AML-193 (cell line): ENCODE data around the gene HIC2.
"Not testable (repeated sequence)": the region's sequence is repeated elsewhere in the genome, so short reads cannot be mapped to it uniquely, and the experiment has no call there.

Experiments
- DNase-seq, 2 experiments: peaks; one replicate each; lab custom pipeline; 2025; lab: John Stamatoyannopoulos, UW

The HIC2 gene

DNA sequence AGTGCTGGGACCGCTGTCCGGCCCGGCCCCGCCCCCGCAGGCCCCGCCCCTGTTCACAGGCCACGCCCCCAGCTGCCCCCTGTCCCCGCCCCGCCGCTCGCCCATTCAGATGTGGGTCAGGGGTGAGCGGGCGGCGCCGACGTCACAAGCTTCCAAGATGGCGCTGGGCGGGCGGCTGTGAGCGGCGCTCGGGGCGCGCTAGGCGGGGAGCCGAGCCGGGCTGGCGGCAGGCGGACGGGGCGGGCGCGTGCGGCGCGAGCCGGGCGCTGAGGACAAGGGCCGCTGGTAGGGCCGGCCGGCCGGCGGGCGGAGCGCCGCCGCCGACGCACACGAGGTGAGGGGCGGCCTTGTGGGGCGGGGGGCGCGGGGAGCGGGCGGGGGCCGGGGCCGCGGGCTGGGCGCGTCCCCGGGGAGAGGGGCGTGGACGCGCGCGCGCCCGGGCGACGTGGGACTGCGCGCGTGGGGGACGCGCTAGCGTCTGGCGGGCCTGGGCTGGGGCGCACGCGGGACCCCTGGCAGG is at the start of gene HIC2:
Gene HIC2, plus strand, starts transcription at position 145 of the 520 bp plus-strand sequence. CDS start 25,461 bp downstream, outside the sequence.
- DNase-seq, result not testable (repeated sequence)

DNA sequence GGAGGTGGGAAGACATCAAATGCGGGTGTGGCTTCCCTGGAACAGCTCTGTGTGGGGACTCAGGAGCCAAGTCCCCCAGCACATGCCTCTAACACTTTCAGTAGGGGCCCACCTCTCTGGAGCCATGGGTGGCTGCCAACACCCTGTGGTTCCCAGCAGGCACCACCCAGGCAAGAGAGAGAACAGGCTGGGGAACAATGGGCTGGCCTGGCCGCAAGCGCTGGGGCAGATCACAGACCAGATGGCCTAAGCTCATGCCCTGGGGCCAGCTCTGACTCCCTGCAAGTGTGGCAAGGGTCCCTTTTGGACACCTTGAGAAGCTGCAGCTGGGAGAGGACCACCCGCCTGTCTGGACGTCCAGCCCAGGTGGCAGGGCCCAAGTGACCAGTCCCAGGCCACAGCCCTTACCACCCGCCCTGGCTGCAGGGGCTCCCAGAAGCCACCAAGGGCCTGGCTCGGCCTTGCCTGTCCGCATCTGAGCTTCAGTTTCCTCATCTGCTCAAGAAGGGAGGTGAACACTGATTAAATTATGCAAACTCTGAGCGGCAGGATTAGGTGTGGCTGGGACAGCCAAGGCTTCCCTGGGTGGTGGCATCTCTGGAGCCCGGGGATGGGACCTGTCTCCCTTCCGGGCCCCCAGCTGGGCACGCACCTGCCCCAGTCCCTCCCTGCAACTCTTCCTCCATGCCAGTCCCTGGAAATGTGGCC is 48.4 kb upstream of the HIC2 start:
- not testable (repeated sequence) for DNase-seq

- DNase-seq, result not testable (repeated sequence)
These were observed 41.3 kb upstream of the HIC2 start for GRCh38 chr22:21375880-21376279.

DNA sequence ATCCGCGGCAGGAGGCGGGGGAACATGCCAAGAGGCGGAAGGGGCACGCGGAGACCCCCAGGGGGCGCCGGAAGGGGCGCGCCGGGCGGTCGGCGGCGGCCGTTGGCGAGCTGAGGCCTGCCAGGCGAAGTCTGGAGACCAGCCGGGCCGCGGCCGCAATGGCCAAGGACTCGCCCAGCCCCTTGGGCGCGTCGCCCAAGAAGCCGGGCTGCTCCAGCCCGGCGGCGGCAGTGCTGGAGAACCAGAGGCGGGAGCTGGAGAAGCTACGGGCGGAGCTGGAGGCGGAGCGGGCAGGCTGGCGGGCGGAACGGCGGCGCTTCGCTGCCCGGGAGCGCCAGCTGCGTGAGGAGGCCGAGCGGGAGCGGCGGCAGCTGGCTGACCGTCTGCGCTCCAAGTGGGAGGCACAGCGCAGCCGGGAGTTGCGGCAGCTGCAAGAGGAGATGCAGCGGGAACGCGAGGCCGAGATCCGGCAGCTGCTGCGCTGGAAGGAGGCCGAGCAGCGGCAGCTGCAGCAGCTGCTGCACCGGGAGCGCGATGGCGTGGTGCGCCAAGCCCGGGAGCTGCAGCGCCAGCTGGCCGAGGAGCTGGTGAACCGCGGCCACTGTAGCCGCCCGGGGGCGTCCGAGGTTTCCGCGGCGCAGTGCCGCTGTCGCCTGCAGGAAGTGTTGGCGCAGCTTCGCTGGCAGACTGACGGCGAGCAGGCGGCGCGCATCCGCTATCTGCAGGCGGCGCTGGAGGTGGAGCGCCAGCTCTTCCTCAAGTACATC is 33.3 kb upstream of the HIC2 start, which contains the start of gene RIMBP3B:
Gene RIMBP3B, plus strand, starts transcription at position 51 of the 767 bp plus-strand sequence. Its CDS starts 108 bp downstream, at position 159.
- DNase-seq, result not testable (repeated sequence)

DNA sequence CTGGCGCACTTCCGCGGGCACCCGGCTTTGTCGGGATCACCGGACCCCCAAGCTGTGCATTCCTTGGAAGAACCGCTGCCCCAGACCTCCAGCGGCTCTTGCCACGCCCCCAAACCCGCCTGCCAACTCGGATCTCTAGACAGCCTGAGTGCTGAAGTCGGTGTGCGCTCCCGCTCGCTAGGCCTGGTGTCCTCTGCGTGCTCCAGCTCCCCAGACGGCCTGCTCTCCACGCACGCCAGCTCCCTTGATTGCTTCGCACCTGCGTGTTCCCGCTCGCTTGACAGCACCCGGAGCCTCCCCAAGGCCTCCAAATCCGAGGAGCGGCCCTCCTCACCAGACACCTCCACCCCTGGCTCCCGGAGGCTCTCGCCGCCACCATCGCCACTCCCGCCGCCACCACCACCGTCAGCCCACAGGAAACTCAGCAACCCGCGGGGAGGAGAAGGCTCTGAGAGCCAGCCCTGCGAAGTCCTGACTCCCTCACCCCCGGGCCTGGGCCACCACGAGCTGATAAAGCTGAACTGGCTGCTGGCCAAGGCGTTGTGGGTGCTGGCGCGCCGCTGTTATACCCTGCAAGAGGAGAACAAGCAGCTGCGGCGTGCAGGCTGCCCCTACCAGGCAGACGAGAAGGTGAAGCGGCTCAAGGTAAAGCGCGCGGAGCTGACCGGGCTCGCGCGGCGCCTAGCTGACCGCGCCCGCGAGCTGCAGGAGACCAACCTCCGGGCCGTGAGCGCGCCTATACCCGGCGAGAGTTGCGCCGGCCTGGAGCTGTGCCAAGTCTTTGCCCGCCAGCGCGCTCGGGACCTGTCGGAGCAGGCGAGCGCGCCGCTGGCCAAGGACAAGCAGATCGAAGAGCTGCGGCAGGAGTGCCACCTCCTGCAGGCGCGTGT is 32.5 kb upstream of the HIC2 start:
- DNase-seq, result not testable (repeated sequence)

- DNase-seq, result not testable (repeated sequence)
These were observed 27.7 kb upstream of the HIC2 start for GRCh38 chr22:21389480-21389879.

- not testable (repeated sequence) for DNase-seq
These were observed 27.2 kb upstream of the HIC2 start for GRCh38 chr22:21390013-21390412.

- DNase-seq, result not testable (repeated sequence)
These were observed 22.6 kb upstream of the HIC2 start for GRCh38 chr22:21394613-21395012.

DNA sequence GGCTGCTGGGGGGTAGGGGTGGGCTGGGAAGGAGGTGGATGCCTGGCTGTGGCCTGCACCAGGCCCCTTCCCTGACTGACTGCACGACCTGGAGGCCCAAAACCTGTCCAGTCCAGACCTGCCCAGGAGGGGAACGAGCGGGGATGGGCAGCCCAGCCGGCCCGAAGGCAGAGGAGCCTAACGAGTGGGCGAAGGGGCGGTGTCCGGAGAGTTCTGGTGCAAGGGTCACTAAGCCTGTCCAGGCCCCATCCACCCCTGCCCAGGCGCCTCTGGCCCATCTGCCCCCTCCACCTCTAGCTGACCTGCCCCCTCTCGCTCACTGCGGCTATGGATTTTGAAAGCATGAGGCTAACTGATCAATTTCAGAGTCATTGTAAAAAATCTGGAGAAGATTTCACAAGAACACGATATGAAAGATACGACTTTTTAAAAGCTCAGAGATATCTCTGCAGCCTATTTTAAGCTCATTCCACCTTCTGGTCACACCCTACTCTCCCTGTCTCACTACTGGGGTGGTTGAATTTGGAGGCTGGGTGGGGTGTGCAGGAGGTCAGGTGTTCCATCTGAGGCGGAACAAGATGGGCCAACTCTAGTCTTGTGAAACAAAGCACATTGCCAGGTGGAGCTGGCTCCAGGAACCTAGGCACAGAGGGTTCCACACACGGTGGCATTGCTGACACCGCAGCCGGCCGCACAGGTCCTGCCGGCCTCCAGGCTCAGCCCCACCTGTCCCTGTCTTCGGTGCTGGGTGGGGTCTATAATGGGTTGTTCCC is 15.8 kb upstream of the HIC2 start:
- DNase-seq, result not testable (repeated sequence)

- DNase-seq, result not testable (repeated sequence)
These were observed 14.3 kb upstream of the HIC2 start for GRCh38 chr22:21402763-21403314.

DNA sequence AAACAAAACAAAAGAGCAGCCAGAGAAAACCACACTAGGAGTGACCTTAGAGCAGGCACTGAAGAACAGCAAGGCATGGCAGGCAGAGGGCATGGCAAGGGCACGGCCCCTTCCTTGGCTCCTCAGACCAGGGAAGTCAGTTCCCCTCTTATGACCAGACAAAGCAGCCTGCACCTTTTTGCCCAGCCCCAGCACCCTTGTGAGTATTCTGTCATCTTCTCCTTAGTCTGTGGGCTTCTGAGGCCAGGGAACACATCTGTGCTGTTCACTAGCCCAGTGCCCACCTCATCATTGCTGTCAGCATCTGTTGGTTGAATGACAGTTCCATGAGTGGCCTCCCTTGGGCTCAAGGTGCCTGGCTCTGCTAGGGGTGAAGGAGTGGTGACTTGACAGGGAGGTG is 10.0 kb upstream of the HIC2 start:
- not testable (repeated sequence) for DNase-seq

DNA sequence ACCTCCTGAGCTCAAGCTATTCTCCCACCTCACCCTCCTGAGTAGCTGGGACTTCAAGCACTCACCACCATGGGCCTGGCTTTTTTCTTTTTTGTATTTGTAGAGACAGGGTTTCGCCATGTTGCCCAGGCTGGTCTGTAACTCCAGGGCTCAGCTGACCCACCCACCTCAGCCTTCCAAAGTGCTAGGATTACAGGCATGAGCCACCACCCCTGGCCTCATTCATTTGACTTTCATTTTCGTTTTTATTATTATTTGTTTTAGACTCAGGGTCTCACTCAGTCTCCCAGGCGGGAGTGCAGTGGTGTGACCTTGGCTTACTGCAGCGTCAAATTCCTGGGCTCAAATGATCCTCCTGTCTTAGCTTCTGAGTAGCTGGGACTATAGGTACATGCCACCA is 9.4 kb upstream of the HIC2 start:
- not testable (repeated sequence) for DNase-seq

DNA sequence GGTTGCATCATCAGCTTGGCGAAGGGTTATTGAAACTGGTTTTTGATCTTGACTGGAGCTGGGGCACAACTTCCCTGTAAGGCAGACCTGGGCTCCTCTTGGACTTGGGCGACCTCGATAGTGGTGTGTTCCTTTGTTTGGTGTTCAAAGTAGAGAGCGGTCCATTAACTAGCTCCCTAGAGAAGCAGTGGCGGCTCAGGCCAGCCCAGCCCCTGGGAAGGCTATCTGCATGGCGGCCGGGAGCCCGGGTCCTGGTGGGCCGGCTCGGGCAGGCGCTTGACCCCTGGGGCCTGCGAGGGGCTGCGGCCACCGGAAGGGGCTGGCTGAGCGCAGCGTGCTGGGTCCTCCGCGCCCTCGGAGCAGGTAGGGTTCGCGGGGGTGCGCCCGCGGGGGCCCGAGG is 796 bp upstream of the HIC2 start:
- not testable (repeated sequence) for DNase-seq

DNA sequence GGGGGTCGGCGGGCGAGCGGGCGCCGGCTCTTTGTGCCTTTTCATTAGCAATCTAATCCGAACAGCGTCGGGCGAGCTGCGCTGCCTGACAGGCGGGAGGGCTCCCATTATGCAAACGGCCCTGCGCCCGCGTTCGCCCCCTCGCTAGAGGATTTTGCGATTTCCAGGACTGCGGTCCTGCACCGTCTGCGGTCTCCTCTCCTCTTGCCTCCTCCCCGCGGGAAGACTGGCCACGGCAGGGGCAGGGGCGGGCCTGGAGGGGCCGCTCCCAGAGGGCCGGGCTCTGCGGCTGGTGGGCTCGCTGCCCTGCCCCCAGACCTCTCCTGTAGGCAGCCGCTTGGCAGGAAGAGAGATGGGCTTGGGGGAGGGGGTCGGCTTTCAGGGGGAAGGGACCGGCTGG is 682 bp downstream of the HIC2 start:
- not testable (repeated sequence) for DNase-seq

DNA sequence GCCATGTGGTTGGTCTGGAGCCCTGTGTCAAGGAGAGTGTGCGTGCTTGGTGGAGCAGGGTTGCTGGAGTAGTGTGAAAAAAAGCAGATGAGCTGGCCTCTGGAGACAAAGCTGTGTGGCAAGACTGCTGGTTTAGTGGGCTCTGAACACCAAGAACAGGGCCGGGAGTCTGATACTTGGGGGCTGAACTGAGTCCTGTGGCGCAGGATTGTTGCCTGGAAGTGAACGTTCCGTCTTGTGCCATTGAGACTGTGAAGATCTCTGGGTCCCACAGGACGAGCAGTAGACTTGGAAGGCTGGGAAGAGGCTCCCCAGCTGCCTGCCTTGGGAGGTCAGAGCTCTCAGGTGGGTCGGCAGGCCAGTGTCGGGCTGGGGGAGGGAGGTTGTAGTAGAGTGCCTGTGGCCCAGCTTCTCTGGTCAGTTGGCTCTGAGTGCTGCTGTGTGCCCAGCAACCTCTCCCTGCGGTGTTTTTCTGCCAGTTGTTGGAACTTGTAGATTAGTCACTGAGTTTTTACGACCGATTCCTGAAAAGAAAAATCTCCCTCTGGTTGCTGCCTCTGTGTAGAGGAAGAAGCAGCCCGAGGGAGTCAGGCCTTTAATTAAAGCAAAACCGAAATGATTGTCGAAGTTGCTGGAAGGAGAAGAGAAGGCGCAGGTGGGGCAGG is 1.9 kb downstream of the HIC2 start:
- DNase-seq, result not testable (repeated sequence)

- DNase-seq, result not testable (repeated sequence)
These were observed 3.1 kb downstream of the HIC2 start for GRCh38 chr22:21420180-21420763.

DNA sequence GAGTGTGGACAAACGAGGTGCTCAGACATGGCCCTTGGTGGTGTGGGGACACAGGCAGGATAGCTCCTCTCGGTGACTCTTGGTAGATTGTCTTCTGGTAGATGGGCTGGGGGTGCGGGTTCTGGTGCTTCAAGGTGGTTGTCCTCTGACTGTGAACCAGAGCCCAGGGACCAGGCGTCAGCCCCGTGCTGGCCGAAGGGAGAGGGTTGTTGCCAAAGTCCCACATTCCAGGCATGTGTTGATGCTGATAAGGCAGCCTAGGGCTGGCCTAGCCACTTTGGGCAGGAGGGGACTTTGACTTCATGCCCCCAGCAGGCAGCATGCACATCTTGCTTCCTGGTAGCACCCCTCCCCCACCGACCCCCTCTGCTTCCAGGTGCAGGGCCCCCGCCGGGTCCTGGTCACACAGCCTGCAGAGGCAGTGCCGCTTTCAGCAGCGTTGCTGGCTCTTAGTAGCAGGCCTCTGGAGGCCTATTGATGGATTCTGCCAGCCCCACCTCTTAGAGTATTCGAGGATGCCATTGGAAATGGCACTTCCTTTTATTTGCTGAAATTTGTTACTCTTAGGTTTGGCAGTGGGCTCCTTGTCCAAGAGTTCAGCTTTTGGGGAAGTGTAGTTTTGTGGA is 7.0 kb downstream of the HIC2 start:
- not testable (repeated sequence) for DNase-seq

DNA sequence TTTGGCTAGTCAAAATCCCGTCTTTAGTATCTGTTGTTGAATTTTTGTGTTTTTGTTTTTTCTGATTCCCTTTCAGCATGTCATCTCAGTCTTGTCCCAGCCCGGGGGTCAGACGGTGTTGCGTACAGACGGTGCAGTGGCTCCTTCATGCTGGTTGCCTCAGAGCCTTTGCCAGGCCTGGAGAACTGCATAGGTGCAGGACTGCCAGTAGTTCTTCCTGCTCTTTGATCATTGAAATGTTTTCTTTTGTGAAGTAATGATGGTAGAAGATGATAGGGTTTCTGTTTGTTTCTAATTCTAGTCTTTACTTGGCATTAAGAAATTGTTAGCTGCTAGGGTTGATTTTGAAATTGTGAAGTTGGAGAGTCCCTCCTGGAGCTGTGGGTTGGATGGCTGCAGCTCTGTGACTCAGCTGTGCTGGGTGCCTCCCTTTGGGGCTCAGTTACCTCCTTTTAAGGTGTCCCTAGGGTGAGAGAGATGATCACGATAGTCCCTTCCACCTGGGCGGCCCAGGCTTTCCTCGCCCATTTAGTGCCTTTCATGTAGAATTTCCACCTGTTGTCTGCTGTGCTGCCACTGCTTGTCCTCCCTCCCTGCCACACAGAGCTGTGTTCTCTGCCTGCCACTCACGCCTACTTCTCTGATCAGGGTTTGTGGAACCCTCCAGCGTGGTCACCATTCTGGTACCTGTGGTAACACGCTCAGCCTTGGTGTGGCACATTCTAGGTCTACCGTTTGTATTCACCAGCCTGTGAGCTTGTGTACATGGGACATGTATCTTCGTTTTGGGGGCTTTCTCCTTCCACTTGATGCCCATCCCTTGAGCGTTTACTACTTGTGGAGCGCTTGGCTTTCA is 17.4 kb downstream of the HIC2 start:
- DNase-seq, result not testable (repeated sequence)
